Ishikawa (cell line): ENCODE data around the gene STRN4.

ENCODE experiments used
- CEBPB ChIP-seq: IDR thresholded peaks from 2 replicates; pipeline ENCODE4 v1.6.1; 2012
- CREB1 ChIP-seq: IDR thresholded peaks from 2 replicates; pipeline ENCODE4 v1.6.1; 2012; ENCODE audit warnings: low read depth
- EGR1 ChIP-seq: IDR thresholded peaks from 2 replicates; pipeline ENCODE4 v1.6.1; 2012
- EP300 ChIP-seq: IDR thresholded peaks from 2 replicates; pipeline ENCODE4 v1.6.1; 2012; ENCODE audit warnings: borderline replicate concordance
- FOXM1 ChIP-seq: IDR thresholded peaks from 2 replicates; pipeline ENCODE4 v1.6.1; 2012; ENCODE audit warnings: low read depth, borderline replicate concordance
- MAX ChIP-seq: IDR thresholded peaks from 2 replicates; pipeline ENCODE4 v1.6.1; 2012
- NFIC ChIP-seq: IDR thresholded peaks from 2 replicates; pipeline ENCODE4 v1.6.1; 2012
- RAD21 ChIP-seq: IDR thresholded peaks from 2 replicates; pipeline ENCODE4 v1.6.1; 2012; ENCODE audit warnings: low read depth
- REST ChIP-seq: IDR thresholded peaks from 2 replicates; pipeline ENCODE4 v1.6.1; 2012; ENCODE audit warnings: low read depth, mild to moderate bottlenecking
- TAF1 ChIP-seq: IDR thresholded peaks from 2 replicates; pipeline ENCODE4 v1.6.1; 2012; ENCODE audit warnings: low read depth, mild to moderate bottlenecking
- TCF12 ChIP-seq: IDR thresholded peaks from 2 replicates; pipeline ENCODE4 v1.6.1; 2012; ENCODE audit warnings: low read depth
- TEAD4 ChIP-seq: IDR thresholded peaks from 2 replicates; pipeline ENCODE4 v1.6.1; 2012
- YY1 ChIP-seq: IDR thresholded peaks from 2 replicates; pipeline ENCODE4 v1.6.1; 2012; ENCODE audit warnings: low read depth
- ZBTB7A ChIP-seq: IDR thresholded peaks from 2 replicates; pipeline ENCODE4 v1.6.1; 2012; ENCODE audit warnings: low read depth
- TF ChIP-seq, protein P1 (sequence below): IDR thresholded peaks from 2 replicates; pipeline ENCODE4 v1.6.1; 2012

The STRN4 gene

GRCh38 chr19:46745030-46745429 lies 1.2 kb downstream of the STRN4 start:
- TF ChIP-seq NFIC: no peak
- TF ChIP-seq RAD21: no peak
- TF ChIP-seq TCF12: no peak
- TF ChIP-seq EP300: no peak
- no peak for TF ChIP-seq ZBTB7A
- no peak for TF ChIP-seq REST
- no peak for TF ChIP-seq EGR1
- no peak for TF ChIP-seq TAF1
- no peak for TF ChIP-seq YY1
- no peak for TF ChIP-seq FOXM1
- TF ChIP-seq CREB1: no peak

- TF ChIP-seq CEBPB: no peak
- no peak for TF ChIP-seq REST
- no peak for TF ChIP-seq NFIC
- no peak for TF ChIP-seq FOXM1
- TF ChIP-seq EGR1: no peak
- TF ChIP-seq EP300: no peak
- TF ChIP-seq, protein P1, sequence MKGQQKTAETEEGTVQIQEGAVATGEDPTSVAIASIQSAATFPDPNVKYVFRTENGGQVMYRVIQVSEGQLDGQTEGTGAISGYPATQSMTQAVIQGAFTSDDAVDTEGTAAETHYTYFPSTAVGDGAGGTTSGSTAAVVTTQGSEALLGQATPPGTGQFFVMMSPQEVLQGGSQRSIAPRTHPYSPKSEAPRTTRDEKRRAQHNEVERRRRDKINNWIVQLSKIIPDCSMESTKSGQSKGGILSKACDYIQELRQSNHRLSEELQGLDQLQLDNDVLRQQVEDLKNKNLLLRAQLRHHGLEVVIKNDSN: no peak
- TF ChIP-seq YY1: no peak
- TF ChIP-seq RAD21: no peak
Observed at GRCh38 chr19:46744005-46744691, 2.1 kb downstream of the STRN4 start.

- TF ChIP-seq CREB1 (no peak), YY1 (no peak), FOXM1 (no peak), EP300 (no peak), TEAD4 (no peak), MAX (no peak), NFIC (no peak)
Observed at GRCh38 chr19:46742926-46743480, 3.2 kb downstream of the STRN4 start.

- TF ChIP-seq TAF1 (no peak), TEAD4 (no peak)
Observed at GRCh38 chr19:46741447-46741846, 4.8 kb downstream of the STRN4 start.

DNA sequence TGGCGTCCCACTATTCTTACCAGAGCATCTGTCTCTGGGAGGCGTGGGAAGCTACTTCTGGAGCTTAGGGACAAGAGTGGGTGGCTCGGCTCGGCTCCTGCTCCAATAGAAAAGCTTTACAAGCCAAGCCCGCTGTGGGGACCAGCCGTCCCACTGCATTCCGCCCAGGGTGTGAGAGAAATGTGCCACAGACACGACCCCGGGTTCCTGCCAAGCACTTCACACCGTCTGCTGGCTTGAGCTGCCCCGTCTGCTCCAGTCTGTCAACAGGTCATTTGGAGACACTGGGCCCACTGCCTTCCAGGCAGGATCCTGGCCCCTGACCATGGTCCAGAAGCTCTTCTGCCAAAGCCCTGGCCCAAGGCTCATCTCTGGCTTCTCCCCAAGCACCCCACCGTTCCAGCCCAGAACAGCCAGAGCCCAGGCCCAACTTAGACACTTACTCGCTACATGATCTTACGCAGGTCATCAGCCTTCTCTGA lies 6.9 kb downstream of the STRN4 start:
- TF ChIP-seq CEBPB: no peak
- TF ChIP-seq ZBTB7A: no peak
- TF ChIP-seq MAX: no peak
- TF ChIP-seq, protein P1: no peak
- no peak for TF ChIP-seq CREB1
- TF ChIP-seq TCF12: no peak
- no peak for TF ChIP-seq EGR1
- no peak for TF ChIP-seq NFIC
- TF ChIP-seq REST: no peak
- no peak for TF ChIP-seq EP300
- TF ChIP-seq TEAD4: no peak
- no peak for TF ChIP-seq FOXM1
- no peak for TF ChIP-seq YY1
